Fibroblast of lung (primary cell): ENCODE measurements around the gene DNMT1. TPM values are rescaled to one million over a fixed set of nuclear protein-coding genes. Genes with fewer than 3 reads are reported as not detected.

Source experiments
- DNase-seq, 2 donors: peaks; one replicate each; pipeline versions ENCODE4 v3.0.0 to v3.0.0-alpha.2; 2010; ENCODE audit warnings: low read depth in 2 of 2
- H2AFZ ChIP-seq: 2 replicates; pipeline ENCODE4 v1.5.1; 2012; ENCODE audit warnings: low read length, control low read depth, inconsistent platforms
- H3K27ac ChIP-seq: 2 replicates; pipeline ENCODE4 v1.5.1; 2011; ENCODE audit warnings: low read length, control low read depth; ENCODE audit not compliant: insufficient read depth
- H3K27me3 ChIP-seq: 2 replicates; pipeline ENCODE4 v1.5.1; 2011; ENCODE audit warnings: mild to moderate bottlenecking, low read length; ENCODE audit not compliant: control insufficient read depth, insufficient read depth
- H3K36me3 ChIP-seq: 2 replicates; pipeline ENCODE4 v1.5.1; 2011; ENCODE audit warnings: low read length; ENCODE audit not compliant: control insufficient read depth, insufficient read depth
- H3K4me1 ChIP-seq: 2 replicates; pipeline ENCODE4 v1.5.1; 2011; ENCODE audit warnings: low read length; ENCODE audit not compliant: control insufficient read depth, insufficient read depth; ENCODE audit errors: extremely low read depth
- H3K4me2 ChIP-seq: 2 replicates; pipeline ENCODE4 v1.5.1; 2011; ENCODE audit warnings: low read length, control low read depth; ENCODE audit not compliant: insufficient read depth; ENCODE audit errors: extremely low read depth
- H3K4me3 ChIP-seq, 4 experiments: fragments of 200-600 bp in 1 of 4; sonication (generic) in 1 of 4; replicated peaks in 1 of 4; 2 replicates each; pipeline ENCODE4 v1.5.1; 2011 to 2016; ENCODE audit warnings: low read length in 4 of 4, low read depth in 3 of 4, mild to moderate bottlenecking in 3 of 4, control low read depth in 2 of 4, inconsistent platforms in 1 of 4, mixed read lengths in 1 of 4; ENCODE audit not compliant: insufficient read depth in 1 of 4; ENCODE audit errors: control extremely low read depth in 1 of 4
- H3K79me2 ChIP-seq: 2 replicates; pipeline ENCODE4 v1.5.1; 2012; ENCODE audit warnings: mild to moderate bottlenecking, low read length, inconsistent platforms; ENCODE audit not compliant: control insufficient read depth, insufficient read depth
- H3K9ac ChIP-seq: 2 replicates; pipeline ENCODE4 v1.5.1; 2011; ENCODE audit warnings: mild to moderate bottlenecking, low read length, control low read depth; ENCODE audit not compliant: insufficient read depth
- H3K9me3 ChIP-seq: 2 replicates; pipeline ENCODE4 v1.5.1; 2012; ENCODE audit warnings: low read depth, low read length; ENCODE audit not compliant: control insufficient read depth, insufficient read depth
- H4K20me1 ChIP-seq: 2 replicates; pipeline ENCODE4 v1.5.1; 2011; ENCODE audit warnings: low read length; ENCODE audit not compliant: control insufficient read depth, insufficient read depth; ENCODE audit errors: extremely low read depth
- CTCF ChIP-seq, 2 donors: IDR thresholded peaks in 1 of 2; conservative IDR thresholded peaks in 1 of 2; 1 replicate in 1 of 2; 2 replicates in 1 of 2; pipeline ENCODE4 v1.5.1; 2011 to 2012; ENCODE audit warnings: low read length in 2 of 2, control low read depth in 1 of 2, inconsistent platforms in 1 of 2, low read depth in 1 of 2, mild to moderate bottlenecking in 1 of 2
- EZH2 ChIP-seq: IDR thresholded peaks from 2 replicates; pipeline ENCODE4 v1.5.1; 2012; ENCODE audit warnings: low read length, control low read depth, mild to moderate bottlenecking; ENCODE audit errors: missing control alignments
- polyA plus RNA-seq, 2 donors: library from polyadenylated mRNA; depleted of rRNA in 1 of 2; stranded (reverse) in 1 of 2; unstranded in 1 of 2; fragments of >200 nt; gene quantifications; 2 replicates each; pipeline ENCODE4 v1.2.1, GENCODE V29; 2011 to 2012; ENCODE audit warnings: missing spikeins in 1 of 2
- total RNA-seq: library from RNA; depleted of rRNA; stranded (reverse); fragments of >200 nt; gene quantifications from 2 replicates; pipeline ENCODE4 v1.2.1, GENCODE V29; 2014

DNMT1 gene
- total and polyA plus RNA-seq, 2 donors (not counting 1 experiment from before 2014, with no cell fraction given), result 33.7 to 36.7 TPM

GRCh38 chr19:10083911-10084310, 110.8 kb downstream of the DNMT1 start:
- no peaks in the 10 kb centered on the region for H3K27me3 ChIP-seq
- no peak overlapping the region for H3K27ac ChIP-seq
- H4K20me1 ChIP-seq, result no peaks in the 10 kb centered on the region
- no peaks in the 10 kb centered on the region for H3K36me3 ChIP-seq
- no peaks in the 10 kb centered on the region for H3K79me2 ChIP-seq
- no peak overlapping the region for H3K4me3 ChIP-seq
- no peaks in the 10 kb centered on the region for H3K4me1 ChIP-seq
- H3K4me2 ChIP-seq, result no peak overlapping the region
- TF ChIP-seq EZH2, result no peak
- TF ChIP-seq CTCF (conservative IDR thresholded peaks at IDR 0.05 in 1 of 2, IDR thresholded peaks at IDR 0.05 in 1 of 2; ENCODE audit: low read depth in 1 of 2, low read length in 2 of 2), result no peak
- DNase-seq, result no peak
- no peak overlapping the region for H2AFZ ChIP-seq
- no peaks in the 10 kb centered on the region for H3K9me3 ChIP-seq
- no peak overlapping the region for H3K9ac ChIP-seq

Other genes starting within 250 kb of the DNMT1 start
- gene COL5A3, start 184.4 kb downstream of the DNMT1 start, total RNA-seq, result 0.77 and 1.2 TPM in 2 replicates
- gene COL5A3, start 184.4 kb downstream of the DNMT1 start, polyA plus RNA-seq, result 0.56 and 33.7 TPM in 2 replicates
- gene RDH8, start 181.5 kb downstream of the DNMT1 start, total RNA-seq, result not detected in 2 replicates
- 0.06 TPM in 1 of 2 replicates, not detected in the other for gene RDH8, start 181.5 kb downstream of the DNMT1 start, polyA plus RNA-seq
- 25.7 and 29.4 TPM in 2 replicates for gene SHFL, start 108.6 kb downstream of the DNMT1 start, total RNA-seq
- 17.0 and 29.0 TPM in 2 replicates for gene SHFL, start 108.6 kb downstream of the DNMT1 start, polyA plus RNA-seq
- 0.26 and 0.33 TPM in 2 replicates for gene ANGPTL6, start 92.3 kb downstream of the DNMT1 start, total RNA-seq
- 0.12 and 0.14 TPM in 2 replicates for gene ANGPTL6, start 92.3 kb downstream of the DNMT1 start, polyA plus RNA-seq
- gene PPAN, start 88.6 kb downstream of the DNMT1 start, total RNA-seq, result 22.6 and 26.5 TPM in 2 replicates
- gene PPAN, start 88.6 kb downstream of the DNMT1 start, polyA plus RNA-seq, result 15.3 and 19.7 TPM in 2 replicates
- gene P2RY11, start 83.3 kb downstream of the DNMT1 start, total RNA-seq, result 2.6 and 3.3 TPM in 2 replicates
- 0.68 and 0.88 TPM in 2 replicates for gene P2RY11, start 83.3 kb downstream of the DNMT1 start, polyA plus RNA-seq
- gene EIF3G, start 75.1 kb downstream of the DNMT1 start, total RNA-seq, result 296 and 385 TPM in 2 replicates
- gene EIF3G, start 75.1 kb downstream of the DNMT1 start, polyA plus RNA-seq, result 169 and 236 TPM in 2 replicates
- 25.9 and 39.3 TPM in 2 replicates for gene S1PR2, start 36.4 kb upstream of the DNMT1 start, total RNA-seq
- gene S1PR2, start 36.4 kb upstream of the DNMT1 start, polyA plus RNA-seq, result 29.6 and 30.4 TPM in 2 replicates
- gene MRPL4, start 57.3 kb upstream of the DNMT1 start, total RNA-seq, result 16.7 and 17.2 TPM in 2 replicates
- gene MRPL4, start 57.3 kb upstream of the DNMT1 start, polyA plus RNA-seq, result 25.7 and 40.4 TPM in 2 replicates
- gene ICAM1, start 76.2 kb upstream of the DNMT1 start, total RNA-seq, result 8.9 and 15.9 TPM in 2 replicates
- 6.9 and 15.2 TPM in 2 replicates for gene ICAM1, start 76.2 kb upstream of the DNMT1 start, polyA plus RNA-seq
- 1.8 and 4.1 TPM in 2 replicates for gene ICAM4, start 92.0 kb upstream of the DNMT1 start, total RNA-seq
- gene ICAM4, start 92.0 kb upstream of the DNMT1 start, polyA plus RNA-seq, result 0.42 and 0.58 TPM in 2 replicates
- gene ICAM5, start 95.0 kb upstream of the DNMT1 start, total RNA-seq, result 1.8 and 2.5 TPM in 2 replicates
- gene ICAM5, start 95.0 kb upstream of the DNMT1 start, polyA plus RNA-seq, result 0.47 and 0.55 TPM in 2 replicates
- 0.51 and 0.66 TPM in 2 replicates for gene ZGLP1, start 114.9 kb upstream of the DNMT1 start, total RNA-seq
- gene ZGLP1, start 114.9 kb upstream of the DNMT1 start, polyA plus RNA-seq, result 0.35 TPM in 2 replicates
- 14.1 and 21.0 TPM in 2 replicates for gene FDX2, start 121.1 kb upstream of the DNMT1 start, total RNA-seq
- gene FDX2, start 121.1 kb upstream of the DNMT1 start, polyA plus RNA-seq, result 14.0 and 20.8 TPM in 2 replicates
- gene RAVER1, start 138.6 kb upstream of the DNMT1 start, total RNA-seq, result 4.9 and 5.6 TPM in 2 replicates
- gene RAVER1, start 138.6 kb upstream of the DNMT1 start, polyA plus RNA-seq, result 2.3 and 4.3 TPM in 2 replicates
- gene ICAM3, start 144.7 kb upstream of the DNMT1 start, total RNA-seq, result 4.3 and 5.1 TPM in 2 replicates
- 4.5 and 7.1 TPM in 2 replicates for gene ICAM3, start 144.7 kb upstream of the DNMT1 start, polyA plus RNA-seq
- 72.4 and 95.5 TPM in 2 replicates for gene TYK2, start 185.6 kb upstream of the DNMT1 start, total RNA-seq
- gene TYK2, start 185.6 kb upstream of the DNMT1 start, polyA plus RNA-seq, result 17.4 and 24.0 TPM in 2 replicates
- 108 and 129 TPM in 2 replicates for gene CDC37, start 208.6 kb upstream of the DNMT1 start, total RNA-seq
- gene CDC37, start 208.6 kb upstream of the DNMT1 start, polyA plus RNA-seq, result 266 and 342 TPM in 2 replicates
- gene PDE4A, start 225.6 kb upstream of the DNMT1 start, total RNA-seq, result 3.1 and 4.1 TPM in 2 replicates
- 3.6 and 4.9 TPM in 2 replicates for gene PDE4A, start 225.6 kb upstream of the DNMT1 start, polyA plus RNA-seq